ENCODE results near the gene LRRC8A.

GRCh38 chr9:128887914-128888350 lies 6.0 kb downstream of the LRRC8A start:
- TF ChIP-seq CTCF (IDR thresholded peaks at IDR 0.05) = no peak
- TF ChIP-seq POLR2A (IDR thresholded peaks at IDR 0.05) = no peak

Data from right lobe of liver (tissue), 4 donors.